K562 (cell line): ENCODE measurements around the gene KHSRP. TPM values are rescaled to one million over a fixed set of nuclear protein-coding genes. Genes with fewer than 3 reads are reported as not detected.

ENCODE experiments used
- ESRRA ChIP-seq: fragments of 450-650 bp; IDR thresholded peaks from 2 replicates; pipeline ENCODE4 v1.6.1; 2014; ENCODE audit warnings: low read depth, mild to moderate bottlenecking, moderate library complexity, borderline replicate concordance
- GABPB1 ChIP-seq: sonication (generic); formaldehyde crosslinking; IDR thresholded peaks from 2 replicates; pipeline ENCODE4 v1.8.0; 2022; ENCODE audit warnings: mild to moderate bottlenecking, missing genetic modification reagents
- HDAC2 ChIP-seq: fragments of 450-650 bp; IDR thresholded peaks from 2 replicates; pipeline ENCODE4 v1.6.1; 2016; ENCODE audit warnings: mild to moderate bottlenecking
- HIVEP1 ChIP-seq: fragments of 250-450 bp; sonication (Bioruptor Pico); IDR thresholded peaks from 2 replicates; pipeline ENCODE4 v1.4.0; 2020; ENCODE audit warnings: mild to moderate bottlenecking
- KHSRP ChIP-seq: fragments of 450-650 bp; IDR thresholded peaks from 2 replicates; pipeline ENCODE4 v1.6.1; 2017
- MEF2D ChIP-seq: conservative IDR thresholded peaks from 2 replicates; pipeline ENCODE4 v1.6.1; 2016; ENCODE audit warnings: low read depth, missing genetic modification characterization, missing compliant biosample characterization
- NFIC ChIP-seq: fragments of 450-650 bp; IDR thresholded peaks from 2 replicates; pipeline ENCODE4 v1.6.1; 2017; ENCODE audit warnings: mild to moderate bottlenecking, inconsistent platforms
- NR2C2 ChIP-seq, 2 experiments: fragments of 200-800 bp in 1 of 2; sonication (Bioruptor generic) in 1 of 2; sonication (generic) in 1 of 2; formaldehyde crosslinking in 1 of 2; IDR thresholded peaks; 2 replicates each; pipeline versions ENCODE4 v1.6.1 to v1.8.0; 2016 to 2022; ENCODE audit warnings: mild to moderate bottlenecking in 1 of 2, missing compliant biosample characterization in 1 of 2, missing genetic modification characterization in 1 of 2, missing genetic modification reagents in 1 of 2
- SRSF7 ChIP-seq: fragments of 200-400 bp; formaldehyde crosslinking; optimal IDR thresholded peaks from 2 replicates; pipeline ENCODE3; 2017; ENCODE audit warnings: mild to moderate bottlenecking, low read depth, low read length
- TBP ChIP-seq: optimal IDR thresholded peaks from 2 replicates; pipeline ENCODE3; 2011; ENCODE audit warnings: low read depth, low read length, improper control_type of control experiment
- ZNF146 ChIP-seq: IDR thresholded peaks from one replicate; pipeline ENCODE4 v1.6.1; 2018; ENCODE audit warnings: missing compliant biosample characterization; ENCODE audit not compliant: unreplicated experiment
- ZNF263 ChIP-seq: sonication (generic); formaldehyde crosslinking; IDR thresholded peaks from 2 replicates; pipeline ENCODE4 v1.8.0; 2022; ENCODE audit warnings: mild to moderate bottlenecking, missing genetic modification reagents, borderline replicate concordance
- ZNF274 ChIP-seq: IDR thresholded peaks from 2 replicates; pipeline ENCODE4 v1.6.1; 2011; ENCODE audit warnings: low read depth, mild to moderate bottlenecking, low read length, moderate library complexity, borderline replicate concordance
- ZNF589 ChIP-seq: fragments of 200-800 bp; sonication (Bioruptor generic); IDR thresholded peaks from 2 replicates; pipeline ENCODE4 v1.6.1; 2016; ENCODE audit warnings: low read depth, missing genetic modification characterization, missing compliant biosample characterization
- ZNF695 ChIP-seq: fragments of 450-650 bp; formaldehyde crosslinking; IDR thresholded peaks from 2 replicates; pipeline ENCODE4 v1.4.0; 2020; ENCODE audit warnings: mild to moderate bottlenecking, moderate library complexity
- ZNF780A ChIP-seq: fragments of 250-450 bp; sonication (Bioruptor Pico); IDR thresholded peaks from 2 replicates; pipeline ENCODE4 v1.5.0; 2021; ENCODE audit warnings: mild to moderate bottlenecking
- polyA plus RNA-seq, 8 experiments: library from polyadenylated mRNA; depleted of rRNA in 4 of 8; stranded (reverse) in 5 of 8; unstranded in 3 of 8; fragments of >200 nt; fragmentation: Nextera tagmentation in 2 of 8; fragmentation: Illumina TruSeq in 1 of 8; extraction: Ambion mirVana in 2 of 8; extraction: Trizol in 1 of 8; gene quantifications; 2 replicates each; pipeline versions ENCODE4 v1.2.1 to v1.2.3, GENCODE V29; 2011 to 2014; ENCODE audit warnings: inconsistent platforms in 1 of 8, missing spikeins in 1 of 8
- total RNA-seq, 7 experiments: library from RNA; depleted of rRNA in 6 of 7; stranded (reverse); fragments of >200 nt in 6 of 7; fragmentation: Illumina TruSeq in 2 of 7; extraction: Trizol in 2 of 7; gene quantifications; 2 replicates each; pipeline versions ENCODE4 v1.2.1 to v1.2.3, GENCODE V29; 2011 to 2021; ENCODE audit warnings: low replicate concordance in 1 of 7
- TF ChIP-seq, protein P1 (sequence below): fragments of 250-450 bp; sonication (Bioruptor Pico); IDR thresholded peaks from 2 replicates; pipeline ENCODE4 v1.4.0; 2020
- TF ChIP-seq, protein P2 (sequence below): fragments of 250-450 bp; sonication (Bioruptor Pico); IDR thresholded peaks from 2 replicates; pipeline ENCODE4 v1.8.0; 2022; ENCODE audit warnings: moderate library complexity, mild to moderate bottlenecking, inconsistent platforms

The KHSRP gene
- total and polyA plus RNA-seq, 9 of the 15 experiments (the other 6 are each of a cell fraction or from before 2014, with no cell fraction given): 4.2 to 564 (median 139) TPM

DNA sequence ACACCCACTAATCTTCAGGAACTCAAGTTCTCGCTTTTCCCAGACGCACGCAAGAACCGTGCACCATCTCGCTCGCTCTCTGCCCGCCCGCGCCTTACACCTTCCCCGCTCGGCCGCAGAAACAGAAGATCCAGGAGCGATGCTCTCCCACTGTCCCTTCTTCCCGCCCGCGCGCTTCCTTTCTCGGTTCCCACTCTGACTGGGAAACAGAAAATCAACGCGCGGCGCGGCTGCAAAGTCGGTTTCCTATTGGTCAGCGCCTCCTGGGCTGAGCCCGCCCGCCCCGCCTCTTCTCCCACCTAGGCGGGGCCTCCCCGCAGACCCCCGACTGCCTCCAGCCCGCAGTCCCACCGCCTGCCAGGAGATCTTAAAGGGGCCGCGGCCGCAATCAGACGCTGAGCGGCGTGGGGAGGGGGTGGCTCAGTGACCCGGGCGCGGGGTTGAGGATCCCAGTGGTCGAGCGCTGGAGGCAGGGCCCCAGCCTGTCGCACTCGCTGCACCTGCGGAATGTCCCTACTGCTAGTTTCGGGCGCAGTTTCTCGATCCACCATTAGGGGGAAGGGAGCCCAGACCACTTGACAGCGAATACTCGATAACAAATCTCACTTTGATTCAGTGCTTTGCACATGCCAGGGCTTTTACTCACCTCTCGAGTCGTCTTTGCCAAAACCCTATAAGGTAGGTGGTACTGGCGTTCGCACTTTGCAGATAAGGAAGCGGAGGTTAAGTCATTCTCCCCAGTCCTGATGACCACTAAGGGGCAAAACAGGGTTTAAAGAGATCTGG is 35.7 kb upstream of the KHSRP start (continued):
- no peak for TF ChIP-seq ZNF146 (CRISPR knock-in tag)
- TF ChIP-seq ESRRA: peak; percentile 39
- TF ChIP-seq SRSF7: no peak
- no peak for TF ChIP-seq HIVEP1 (CRISPR knock-in tag)
- no peak for TF ChIP-seq ZNF274
- no peak for TF ChIP-seq MEF2D (tag)
- TF ChIP-seq, protein P1, sequence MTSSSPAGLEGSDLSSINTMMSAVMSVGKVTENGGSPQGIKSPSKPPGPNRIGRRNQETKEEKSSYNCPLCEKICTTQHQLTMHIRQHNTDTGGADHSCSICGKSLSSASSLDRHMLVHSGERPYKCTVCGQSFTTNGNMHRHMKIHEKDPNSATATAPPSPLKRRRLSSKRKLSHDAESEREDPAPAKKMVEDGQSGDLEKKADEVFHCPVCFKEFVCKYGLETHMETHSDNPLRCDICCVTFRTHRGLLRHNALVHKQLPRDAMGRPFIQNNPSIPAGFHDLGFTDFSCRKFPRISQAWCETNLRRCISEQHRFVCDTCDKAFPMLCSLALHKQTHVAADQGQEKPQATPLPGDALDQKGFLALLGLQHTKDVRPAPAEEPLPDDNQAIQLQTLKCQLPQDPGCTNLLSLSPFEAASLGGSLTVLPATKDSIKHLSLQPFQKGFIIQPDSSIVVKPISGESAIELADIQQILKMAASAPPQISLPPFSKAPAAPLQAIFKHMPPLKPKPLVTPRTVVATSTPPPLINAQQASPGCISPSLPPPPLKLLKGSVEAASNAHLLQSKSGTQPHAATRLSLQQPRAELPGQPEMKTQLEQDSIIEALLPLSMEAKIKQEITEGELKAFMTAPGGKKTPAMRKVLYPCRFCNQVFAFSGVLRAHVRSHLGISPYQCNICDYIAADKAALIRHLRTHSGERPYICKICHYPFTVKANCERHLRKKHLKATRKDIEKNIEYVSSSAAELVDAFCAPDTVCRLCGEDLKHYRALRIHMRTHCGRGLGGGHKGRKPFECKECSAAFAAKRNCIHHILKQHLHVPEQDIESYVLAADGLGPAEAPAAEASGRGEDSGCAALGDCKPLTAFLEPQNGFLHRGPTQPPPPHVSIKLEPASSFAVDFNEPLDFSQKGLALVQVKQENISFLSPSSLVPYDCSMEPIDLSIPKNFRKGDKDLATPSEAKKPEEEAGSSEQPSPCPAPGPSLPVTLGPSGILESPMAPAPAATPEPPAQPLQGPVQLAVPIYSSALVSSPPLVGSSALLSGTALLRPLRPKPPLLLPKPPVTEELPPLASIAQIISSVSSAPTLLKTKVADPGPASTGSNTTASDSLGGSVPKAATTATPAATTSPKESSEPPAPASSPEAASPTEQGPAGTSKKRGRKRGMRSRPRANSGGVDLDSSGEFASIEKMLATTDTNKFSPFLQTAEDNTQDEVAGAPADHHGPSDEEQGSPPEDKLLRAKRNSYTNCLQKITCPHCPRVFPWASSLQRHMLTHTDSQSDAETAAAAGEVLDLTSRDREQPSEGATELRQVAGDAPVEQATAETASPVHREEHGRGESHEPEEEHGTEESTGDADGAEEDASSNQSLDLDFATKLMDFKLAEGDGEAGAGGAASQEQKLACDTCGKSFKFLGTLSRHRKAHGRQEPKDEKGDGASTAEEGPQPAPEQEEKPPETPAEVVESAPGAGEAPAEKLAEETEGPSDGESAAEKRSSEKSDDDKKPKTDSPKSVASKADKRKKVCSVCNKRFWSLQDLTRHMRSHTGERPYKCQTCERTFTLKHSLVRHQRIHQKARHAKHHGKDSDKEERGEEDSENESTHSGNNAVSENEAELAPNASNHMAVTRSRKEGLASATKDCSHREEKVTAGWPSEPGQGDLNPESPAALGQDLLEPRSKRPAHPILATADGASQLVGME (CRISPR knock-in tag): no peak
- TF ChIP-seq KHSRP: no peak
- TF ChIP-seq NFIC: 0 out of 2 replicates have a peak, but pooled peaks have one; percentile 13
- TF ChIP-seq ZNF780A: no peak
- TF ChIP-seq TBP: peak; percentile 37
- peak; percentile 70 for TF ChIP-seq GABPB1 (CRISPR knock-in tag)
- TF ChIP-seq ZNF263: no peak
- no peak for TF ChIP-seq ZNF589 (CRISPR knock-in tag)
- no peak for TF ChIP-seq ZNF695
- TF ChIP-seq, protein P2, sequence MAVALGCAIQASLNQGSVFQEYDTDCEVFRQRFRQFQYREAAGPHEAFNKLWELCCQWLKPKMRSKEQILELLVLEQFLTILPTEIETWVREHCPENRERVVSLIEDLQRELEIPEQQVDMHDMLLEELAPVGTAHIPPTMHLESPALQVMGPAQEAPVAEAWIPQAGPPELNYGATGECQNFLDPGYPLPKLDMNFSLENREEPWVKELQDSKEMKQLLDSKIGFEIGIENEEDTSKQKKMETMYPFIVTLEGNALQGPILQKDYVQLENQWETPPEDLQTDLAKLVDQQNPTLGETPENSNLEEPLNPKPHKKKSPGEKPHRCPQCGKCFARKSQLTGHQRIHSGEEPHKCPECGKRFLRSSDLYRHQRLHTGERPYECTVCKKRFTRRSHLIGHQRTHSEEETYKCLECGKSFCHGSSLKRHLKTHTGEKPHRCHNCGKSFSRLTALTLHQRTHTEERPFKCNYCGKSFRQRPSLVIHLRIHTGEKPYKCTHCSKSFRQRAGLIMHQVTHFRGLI (CRISPR knock-in tag): no peak
- peak; percentile 29 for TF ChIP-seq HDAC2
- peak; percentile 73 for TF ChIP-seq NR2C2 (CRISPR knock-in tag; IDR thresholded peaks at IDR 0.05)
- peak; percentile 58; the same call in 1 of the 2 replicates for TF ChIP-seq NR2C2 (tag; IDR thresholded peaks at IDR 0.05)
